ENCODE data around the gene ELN. TPM values are rescaled to one million over a fixed set of nuclear protein-coding genes. Genes with fewer than 3 reads are reported as not detected.

Gene ELN
- total RNA-seq, 4 donors from 2014 or later: 29.0 to 65.7 (median 50.8) TPM

DNA sequence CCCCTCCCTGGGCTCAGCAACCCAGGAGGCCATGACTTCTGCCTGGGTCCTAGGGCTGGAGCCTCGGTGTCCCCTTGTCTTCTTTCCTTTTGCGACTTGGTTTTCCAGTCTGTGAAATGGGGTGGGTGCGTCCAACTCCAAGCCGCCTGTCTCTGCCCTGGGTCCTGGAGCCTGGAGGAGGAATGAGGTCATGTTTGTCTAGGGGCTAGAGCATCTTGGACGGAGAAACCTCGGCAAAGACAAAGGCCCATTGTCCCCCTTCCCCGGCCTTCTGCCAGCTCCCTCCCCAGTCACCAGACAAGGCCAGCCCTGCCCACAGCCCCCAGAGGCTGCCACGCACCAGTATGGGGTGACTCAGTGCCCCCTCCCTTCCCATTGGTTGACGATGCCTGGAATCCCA lies 39.8 kb upstream of the ELN start:
- Histone ChIP-seq H3K27ac (no peak overlapping the region), H3K27me3 (no peaks in the 10 kb centered on the region)
- 70 to 80% methylated on average over 9 of the region's 9 CpGs for WGBS, 2 donors

DNA sequence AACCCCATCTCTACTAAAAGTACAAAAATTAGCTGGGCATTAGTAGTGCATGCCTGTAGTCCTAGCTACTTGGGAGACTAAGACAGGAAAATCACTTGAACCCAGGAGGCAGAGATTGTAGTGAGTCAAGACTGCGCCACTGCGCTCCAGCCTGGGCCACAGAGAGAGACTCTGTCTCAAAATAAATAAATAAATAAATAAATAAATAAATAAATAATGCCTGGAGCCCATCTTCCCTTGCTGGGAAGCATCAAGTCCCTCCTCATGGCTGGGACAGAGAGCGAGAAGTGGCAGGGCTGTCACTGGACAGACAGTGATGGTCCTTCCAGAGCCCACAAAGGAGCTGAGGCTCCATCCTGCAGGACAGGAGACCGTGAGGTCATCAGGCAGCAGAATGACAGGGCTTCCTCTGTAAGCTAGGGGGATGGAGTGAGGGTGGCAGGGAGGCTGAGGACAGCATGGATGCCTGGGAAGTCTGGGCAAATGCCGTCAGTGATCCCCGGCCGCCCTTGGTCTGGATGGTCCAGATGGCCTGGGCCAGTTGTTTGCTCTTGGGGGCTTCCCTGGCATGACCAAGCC lies 36.4 kb upstream of the ELN start:
- 97 to 98% methylated on average over 4 to 7 of the region's 7 CpGs for WGBS, 2 donors
- Histone ChIP-seq H3K36me3 (no peaks in the 10 kb centered on the region), H3K9me3 (no peaks in the 10 kb centered on the region), H3K4me3 (replicated peaks in 1 of 3) (no peak overlapping the region), H3K27me3 (no peaks in the 10 kb centered on the region), H3K4me1 (peaks cover 0 to 3% of the 10 kb centered on the region in 2 donors), H3K27ac (peak overlapping the region in 1 of 3 donors; percentile 24)
- no peak for TF ChIP-seq POLR2A (IDR thresholded peaks at IDR 0.05)
- TF ChIP-seq, protein P1, sequence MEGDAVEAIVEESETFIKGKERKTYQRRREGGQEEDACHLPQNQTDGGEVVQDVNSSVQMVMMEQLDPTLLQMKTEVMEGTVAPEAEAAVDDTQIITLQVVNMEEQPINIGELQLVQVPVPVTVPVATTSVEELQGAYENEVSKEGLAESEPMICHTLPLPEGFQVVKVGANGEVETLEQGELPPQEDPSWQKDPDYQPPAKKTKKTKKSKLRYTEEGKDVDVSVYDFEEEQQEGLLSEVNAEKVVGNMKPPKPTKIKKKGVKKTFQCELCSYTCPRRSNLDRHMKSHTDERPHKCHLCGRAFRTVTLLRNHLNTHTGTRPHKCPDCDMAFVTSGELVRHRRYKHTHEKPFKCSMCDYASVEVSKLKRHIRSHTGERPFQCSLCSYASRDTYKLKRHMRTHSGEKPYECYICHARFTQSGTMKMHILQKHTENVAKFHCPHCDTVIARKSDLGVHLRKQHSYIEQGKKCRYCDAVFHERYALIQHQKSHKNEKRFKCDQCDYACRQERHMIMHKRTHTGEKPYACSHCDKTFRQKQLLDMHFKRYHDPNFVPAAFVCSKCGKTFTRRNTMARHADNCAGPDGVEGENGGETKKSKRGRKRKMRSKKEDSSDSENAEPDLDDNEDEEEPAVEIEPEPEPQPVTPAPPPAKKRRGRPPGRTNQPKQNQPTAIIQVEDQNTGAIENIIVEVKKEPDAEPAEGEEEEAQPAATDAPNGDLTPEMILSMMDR (IDR thresholded peaks at IDR 0.05): no peak
- DNase-seq: no peak
- intact Hi-C loops (cut with DNase I): no loop called here

More for the DNA sequence above, 39.8 kb upstream of the ELN start:
- H3K4me1 ChIP-seq: peaks cover 0 to 3% of the 10 kb centered on the region in 2 donors
- intact Hi-C loops (cut with DNase I): no loop called here
- H3K36me3 ChIP-seq: no peaks in the 10 kb centered on the region
- no peaks in the 10 kb centered on the region for H3K9me3 ChIP-seq
- TF ChIP-seq, protein P1 (IDR thresholded peaks at IDR 0.05): no peak
- TF ChIP-seq POLR2A (IDR thresholded peaks at IDR 0.05): no peak
- no peak overlapping the region for H3K4me3 ChIP-seq (replicated peaks in 1 of 3)
- no peak for DNase-seq

DNA sequence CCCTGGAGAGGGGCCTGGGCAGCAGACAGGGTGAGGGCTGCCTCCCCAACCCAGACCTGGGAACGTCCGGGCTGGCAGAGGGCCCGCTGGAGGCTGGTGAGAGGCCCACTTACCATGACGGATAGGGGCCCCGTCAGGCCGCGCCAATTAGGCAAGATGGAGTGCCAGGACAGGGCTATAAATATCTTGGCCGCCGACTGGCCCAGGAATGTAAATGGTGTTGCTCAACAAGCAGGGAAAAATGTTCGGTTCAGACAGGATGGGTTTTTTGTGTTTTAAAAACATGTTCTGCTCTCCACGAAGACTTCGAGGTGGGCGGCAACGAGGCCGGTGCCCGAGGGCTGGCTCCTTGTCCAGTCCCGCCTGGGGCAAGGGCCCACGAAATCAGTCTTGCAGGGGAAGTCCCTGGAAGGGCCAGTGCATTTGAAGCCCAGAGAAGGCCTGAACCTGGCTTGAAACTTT lies 35.8 kb upstream of the ELN start:
- Histone ChIP-seq H3K9me3 (no peaks in the 10 kb centered on the region), H3K36me3 (no peaks in the 10 kb centered on the region), H3K4me3 (replicated peaks in 1 of 3) (no peak overlapping the region), H3K27ac (peak overlapping the region in 1 of 3 donors; percentile 24), H3K27me3 (no peaks in the 10 kb centered on the region), H3K4me1 (peaks cover 0 to 3% of the 10 kb centered on the region in 2 donors)
- intact Hi-C loops (cut with DNase I): no loop called here
- TF ChIP-seq POLR2A (IDR thresholded peaks at IDR 0.05): no peak
- TF ChIP-seq, protein P1 (IDR thresholded peaks at IDR 0.05): no peak
- 31 to 64% methylated on average over 11 to 17 of the region's 18 CpGs for WGBS, 2 donors
- DNase-seq: peak; percentile 27 to 28

DNA sequence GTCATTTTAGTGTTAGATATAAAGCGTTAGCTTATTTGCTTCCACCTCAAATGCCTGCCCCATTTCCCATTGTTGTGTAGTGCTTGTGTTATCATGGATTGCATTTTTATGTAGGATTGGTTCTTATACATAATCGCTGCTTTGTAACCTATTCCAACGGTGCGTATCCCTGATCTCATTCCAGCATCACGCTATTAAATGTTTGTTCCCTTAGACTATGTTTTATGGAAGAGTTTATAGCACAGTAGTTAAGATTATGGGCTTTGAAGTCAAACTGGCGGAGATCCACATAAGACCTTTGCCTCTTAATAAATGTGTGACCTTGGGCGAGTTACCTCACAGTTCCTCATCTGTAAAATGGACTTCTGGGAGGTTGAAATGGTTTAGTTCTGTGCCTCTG lies 34.0 kb upstream of the ELN start:
- no peaks in the 10 kb centered on the region for H3K36me3 ChIP-seq
- TF ChIP-seq, protein P1 (IDR thresholded peaks at IDR 0.05): no peak
- TF ChIP-seq POLR2A (IDR thresholded peaks at IDR 0.05): no peak
- no peaks in the 10 kb centered on the region for H3K9me3 ChIP-seq
- H3K4me1 ChIP-seq: peaks cover 0 to 3% of the 10 kb centered on the region in 2 donors
- H3K27me3 ChIP-seq: no peaks in the 10 kb centered on the region
- no peak for DNase-seq
- no peak overlapping the region for H3K4me3 ChIP-seq (replicated peaks in 1 of 3)
- 95% methylated on average over 7 of the region's 7 CpGs for WGBS, 2 donors
- no peak overlapping the region for H3K27ac ChIP-seq
- intact Hi-C loops (cut with DNase I): no loop called here

DNA sequence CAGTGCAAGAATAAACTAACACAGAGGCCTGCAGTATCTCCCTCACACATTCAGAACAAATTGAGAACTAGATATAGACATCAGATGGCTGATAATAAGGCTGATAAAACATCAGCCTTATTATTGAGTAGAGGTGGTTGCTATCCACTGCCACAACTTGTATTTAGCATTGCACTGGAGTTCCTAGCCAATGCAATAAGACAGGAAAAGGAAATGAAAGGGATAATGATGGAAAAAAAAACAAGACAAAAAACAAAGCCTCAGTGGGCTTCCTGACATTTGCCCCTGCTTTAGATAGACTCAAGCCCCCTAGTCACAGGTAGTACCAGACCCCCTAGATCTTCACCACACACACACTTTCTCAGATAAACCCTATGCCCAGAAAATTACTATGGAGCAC lies 33.2 kb upstream of the ELN start:
- H3K36me3 ChIP-seq: no peaks in the 10 kb centered on the region
- no peak overlapping the region for H3K4me3 ChIP-seq (replicated peaks in 1 of 3)
- intact Hi-C loops (cut with DNase I): no loop called here
- no peak overlapping the region for H3K27ac ChIP-seq
- no peaks in the 10 kb centered on the region for H3K9me3 ChIP-seq
- DNase-seq: no peak
- no peak for TF ChIP-seq POLR2A (IDR thresholded peaks at IDR 0.05)
- TF ChIP-seq, protein P1 (IDR thresholded peaks at IDR 0.05): no peak
- H3K27me3 ChIP-seq: no peaks in the 10 kb centered on the region
- H3K4me1 ChIP-seq: peaks cover 0 to 3% of the 10 kb centered on the region in 2 donors

Data from thyroid gland (tissue), 4 donors.